Activated naive CD8-positive, alpha-beta T cell treated with anti-CD3 and anti-CD28 coated beads, Interleukin-2, amount 50 U/mL, for 24 hours (primary cell): ENCODE measurements around the gene SLC27A6.

Experiments
- ATAC-seq: fragments of 150-1000 bp; cut with Tn5 transposase; one replicate; pipeline ENCODE4 v1.10.0; 2021
- DNase-seq: peaks from one replicate; pipeline ENCODE4 v3.0.0; 2021
- H3K27ac Mint-ChIP-seq: one replicate; pipeline ENCODE4 v1.8.0; 2021; ENCODE audit warnings: mild to moderate bottlenecking, mixed read lengths
- H3K27me3 Mint-ChIP-seq: one replicate; pipeline ENCODE4 v1.8.0; 2021; ENCODE audit warnings: mixed read lengths
- H3K36me3 Mint-ChIP-seq: one replicate; pipeline ENCODE4 v1.8.0; 2021; ENCODE audit warnings: low read depth, mixed read lengths
- H3K4me1 Mint-ChIP-seq: one replicate; pipeline ENCODE4 v1.8.0; 2021; ENCODE audit warnings: mixed read lengths
- H3K4me3 Mint-ChIP-seq: one replicate; pipeline ENCODE4 v1.8.0; 2021; ENCODE audit warnings: mild to moderate bottlenecking, moderate library complexity, mixed read lengths
- H3K9me3 Mint-ChIP-seq: one replicate; pipeline ENCODE4 v1.8.0; 2021; ENCODE audit warnings: mixed read lengths

SLC27A6 gene

DNA sequence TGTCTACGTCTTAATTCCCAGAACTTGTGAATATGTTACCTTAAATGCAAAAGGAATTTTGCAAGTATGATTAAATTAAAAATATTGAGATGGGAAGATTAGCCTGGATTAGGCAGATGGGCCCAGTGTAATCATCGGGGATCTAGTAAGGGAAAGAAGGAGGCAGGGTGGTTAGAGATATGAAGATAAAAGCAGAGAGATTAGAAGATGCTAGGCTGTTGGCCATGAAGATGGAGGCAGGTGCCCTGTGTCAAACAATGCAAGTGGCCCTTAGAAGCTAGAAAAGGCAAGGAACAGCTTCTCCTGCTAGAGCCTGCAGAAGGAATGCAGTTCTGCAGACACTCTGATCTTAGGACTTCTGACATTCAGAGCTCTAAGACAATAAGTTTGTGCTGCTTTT is 100.4 kb downstream of the SLC27A6 start:
- Mint-ChIP-seq H3K4me3 (no peak overlapping the region), H3K27me3 (peaks cover 6% of the 10 kb centered on the region), H3K4me1 (no peaks in the 10 kb centered on the region), H3K36me3 (no peaks in the 10 kb centered on the region), H3K9me3 (no peaks in the 10 kb centered on the region), H3K27ac (no peak overlapping the region)
- no peak for DNase-seq
- no peak for ATAC-seq

- Mint-ChIP-seq H3K4me1 (no peaks in the 10 kb centered on the region), H3K9me3 (no peaks in the 10 kb centered on the region)
These were observed 102.5 kb downstream of the SLC27A6 start for GRCh38 chr5:129067745-129068144.

DNA sequence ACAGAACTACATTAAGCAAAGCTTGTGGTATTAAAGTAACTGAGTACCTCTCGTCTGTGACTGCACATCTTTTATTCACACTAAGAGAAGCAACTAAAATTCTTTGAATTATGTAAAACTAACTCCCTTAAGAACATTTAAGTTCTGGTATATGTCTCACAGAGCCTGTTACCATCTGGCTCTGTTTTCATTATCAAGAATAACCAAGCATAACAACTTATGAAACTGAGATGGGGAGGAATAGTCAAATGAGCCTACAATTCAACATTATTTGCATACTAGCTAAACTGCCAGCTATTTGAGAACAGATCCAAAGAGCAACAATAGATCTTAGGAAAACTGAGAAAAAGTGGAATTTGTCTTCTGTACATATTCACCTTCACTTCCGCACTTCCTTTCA is 104.0 kb downstream of the SLC27A6 start:
- Mint-ChIP-seq H3K4me1 (no peaks in the 10 kb centered on the region), H3K27ac (no peak overlapping the region), H3K27me3 (peaks cover 11% of the 10 kb centered on the region), H3K36me3 (no peaks in the 10 kb centered on the region), H3K4me3 (no peak overlapping the region), H3K9me3 (no peaks in the 10 kb centered on the region)
- DNase-seq (no peak), ATAC-seq (no peak)

More at GRCh38 chr5:129067745-129068144, 102.5 kb downstream of the SLC27A6 start:
- H3K36me3 Mint-ChIP-seq, result no peaks in the 10 kb centered on the region
- DNase-seq (no peak), ATAC-seq (no peak)
- no peak overlapping the region for H3K4me3 Mint-ChIP-seq
- H3K27me3 Mint-ChIP-seq, result peaks cover 5% of the 10 kb centered on the region
- H3K27ac Mint-ChIP-seq, result no peak overlapping the region

- H3K36me3 Mint-ChIP-seq, result no peaks in the 10 kb centered on the region
- H3K27me3 Mint-ChIP-seq, result peaks cover 14% of the 10 kb centered on the region
- no peak overlapping the region for H3K27ac Mint-ChIP-seq
- no peaks in the 10 kb centered on the region for H3K4me1 Mint-ChIP-seq
- DNase-seq (no peak), ATAC-seq (no peak)
- no peak overlapping the region for H3K4me3 Mint-ChIP-seq
- no peaks in the 10 kb centered on the region for H3K9me3 Mint-ChIP-seq
These were observed 107.8 kb downstream of the SLC27A6 start for GRCh38 chr5:129073111-129073510.

- Mint-ChIP-seq H3K9me3 (no peaks in the 10 kb centered on the region), H3K27me3 (peaks cover 14% of the 10 kb centered on the region), H3K4me3 (no peak overlapping the region), H3K27ac (no peak overlapping the region), H3K4me1 (no peaks in the 10 kb centered on the region), H3K36me3 (no peaks in the 10 kb centered on the region)
- DNase-seq, result no peak
- no peak for ATAC-seq
These were observed 109.6 kb downstream of the SLC27A6 start for GRCh38 chr5:129074903-129075302.

GRCh38 chr5:129077433-129078075 is 112.3 kb downstream of the SLC27A6 start:
- no peak overlapping the region for H3K27ac Mint-ChIP-seq

GRCh38 chr5:129078247-129078646 is 113.0 kb downstream of the SLC27A6 start:
- H3K27ac Mint-ChIP-seq, result no peak overlapping the region
- H3K4me1 Mint-ChIP-seq, result no peaks in the 10 kb centered on the region
- no peaks in the 10 kb centered on the region for H3K9me3 Mint-ChIP-seq
- ATAC-seq (no peak), DNase-seq (no peak)
- peaks cover 7% of the 10 kb centered on the region for H3K27me3 Mint-ChIP-seq
- H3K36me3 Mint-ChIP-seq, result no peaks in the 10 kb centered on the region
- no peak overlapping the region for H3K4me3 Mint-ChIP-seq

More at GRCh38 chr5:129077433-129078075, 112.3 kb downstream of the SLC27A6 start:
- Mint-ChIP-seq H3K4me1 (no peaks in the 10 kb centered on the region), H3K36me3 (no peaks in the 10 kb centered on the region), H3K9me3 (no peaks in the 10 kb centered on the region), H3K4me3 (no peak overlapping the region), H3K27me3 (peaks cover 11% of the 10 kb centered on the region)
- DNase-seq, result no peak
- no peak for ATAC-seq

- no peak for DNase-seq
- no peaks in the 10 kb centered on the region for H3K36me3 Mint-ChIP-seq
- no peak overlapping the region for H3K27ac Mint-ChIP-seq
- H3K27me3 Mint-ChIP-seq, result peaks cover 7% of the 10 kb centered on the region
- H3K4me1 Mint-ChIP-seq, result no peaks in the 10 kb centered on the region
- no peak for ATAC-seq
- no peaks in the 10 kb centered on the region for H3K9me3 Mint-ChIP-seq
- H3K4me3 Mint-ChIP-seq, result no peak overlapping the region
These were observed 113.4 kb downstream of the SLC27A6 start for GRCh38 chr5:129078660-129079059.

DNA sequence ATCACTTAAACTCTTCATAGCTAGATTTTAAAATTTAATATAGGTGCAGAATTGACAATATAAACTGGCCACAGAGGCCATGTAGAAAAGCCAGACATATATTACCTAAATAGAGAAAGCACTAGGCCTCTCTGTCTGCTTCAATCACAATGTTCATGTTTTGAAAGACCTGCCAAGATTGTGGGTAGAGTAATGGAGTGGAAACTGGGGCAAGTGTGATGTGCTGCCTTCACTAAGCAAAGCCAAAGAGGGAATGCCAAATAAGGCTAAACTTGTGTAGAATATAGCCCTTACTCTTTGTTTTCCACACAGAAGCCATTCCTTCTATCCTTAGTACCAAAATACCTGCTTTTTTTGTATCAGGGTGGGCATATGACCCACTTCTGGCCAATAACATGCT is 114.2 kb downstream of the SLC27A6 start:
- Mint-ChIP-seq H3K4me1 (no peaks in the 10 kb centered on the region), H3K27me3 (peaks cover 5% of the 10 kb centered on the region), H3K9me3 (no peaks in the 10 kb centered on the region), H3K36me3 (no peaks in the 10 kb centered on the region), H3K27ac (no peak overlapping the region), H3K4me3 (no peak overlapping the region)
- DNase-seq (no peak), ATAC-seq (no peak)

DNA sequence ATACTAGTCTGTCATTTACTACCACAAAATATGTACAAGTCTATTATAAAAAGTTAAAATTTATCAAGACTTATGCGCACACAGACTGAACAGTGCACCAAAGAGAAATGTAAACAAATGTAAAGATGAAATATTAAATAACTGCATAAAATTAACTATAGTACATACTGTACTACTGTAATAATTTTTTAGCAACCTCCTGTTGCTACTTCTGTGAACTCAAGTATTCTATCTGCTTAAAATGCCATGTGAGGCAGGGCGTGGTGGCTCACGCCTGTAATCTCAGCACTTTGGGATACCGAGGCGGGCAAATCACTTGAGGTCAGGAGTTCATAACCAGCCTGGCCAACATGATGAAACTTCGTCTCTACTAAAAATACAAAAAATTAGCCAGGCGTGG is 115.5 kb downstream of the SLC27A6 start:
- no peak for DNase-seq
- H3K4me1 Mint-ChIP-seq, result no peaks in the 10 kb centered on the region
- H3K27ac Mint-ChIP-seq, result no peak overlapping the region
- no peak overlapping the region for H3K4me3 Mint-ChIP-seq
- no peak for ATAC-seq
- peaks cover 3% of the 10 kb centered on the region for H3K27me3 Mint-ChIP-seq
- no peaks in the 10 kb centered on the region for H3K36me3 Mint-ChIP-seq
- no peaks in the 10 kb centered on the region for H3K9me3 Mint-ChIP-seq

- Mint-ChIP-seq H3K27me3 (peaks cover 5% of the 10 kb centered on the region), H3K27ac (no peak overlapping the region), H3K36me3 (no peaks in the 10 kb centered on the region), H3K4me3 (no peak overlapping the region), H3K4me1 (no peaks in the 10 kb centered on the region), H3K9me3 (no peaks in the 10 kb centered on the region)
- DNase-seq (no peak), ATAC-seq (no peak)
These were observed 117.2 kb downstream of the SLC27A6 start for GRCh38 chr5:129082225-129083136.
